ENCODE measurements around the gene SLC37A3.

- TF ChIP-seq CTCF (IDR thresholded peaks at IDR 0.05) (no peak), EZH2 (IDR thresholded peaks at IDR 0.05) (no peak)
Measured at GRCh38 chr7:140297192-140297591, 101.1 kb downstream of the SLC37A3 start.
